Ovary (tissue), 3 donors: ENCODE data around the gene ATP23.

Experiments
- EP300 ChIP-seq: sonication (generic); formaldehyde crosslinking; IDR thresholded peaks from one replicate; pipeline ENCODE4 v1.6.1; 2017; ENCODE audit warnings: antibody characterized with exemption
- POLR2A ChIP-seq: fragments of 450-650 bp; IDR thresholded peaks from one replicate; pipeline ENCODE4 v1.6.1; 2017; ENCODE audit warnings: antibody characterized with exemption, mild to moderate bottlenecking, moderate library complexity
- TF ChIP-seq, protein P1 (sequence below), 3 donors: fragments of 450-650 bp in 2 of 3; fragments of 200-600 bp in 1 of 3; IDR thresholded peaks; one replicate each; pipeline versions ENCODE4 v1.5.1 to v1.8.0; 2016 to 2022; ENCODE audit warnings: antibody characterized with exemption in 3 of 3, mild to moderate bottlenecking in 1 of 3
- donor health status: DM: no; HTN: no; CAD: no.

DNA sequence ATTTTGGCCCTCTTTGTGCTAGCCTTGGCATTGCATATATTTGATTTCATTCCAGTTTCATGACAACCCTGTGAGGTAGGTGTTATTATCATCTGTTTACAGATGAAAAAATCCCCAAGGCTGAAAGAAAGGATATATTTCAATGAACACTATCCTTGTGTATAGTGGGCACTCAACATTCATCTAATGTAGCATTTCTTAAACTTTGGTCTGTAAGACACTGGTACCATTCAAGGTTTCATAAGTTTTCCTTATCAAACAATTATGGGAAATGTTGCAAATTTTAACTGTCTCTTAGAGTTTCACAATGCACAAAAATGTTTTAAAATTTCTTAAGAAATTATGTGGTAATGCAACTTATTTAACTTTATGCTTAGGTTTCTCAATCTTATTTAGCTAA, 44.3 kb downstream of the ATP23 start:
- no peak for TF ChIP-seq EP300
- TF ChIP-seq, protein P1, sequence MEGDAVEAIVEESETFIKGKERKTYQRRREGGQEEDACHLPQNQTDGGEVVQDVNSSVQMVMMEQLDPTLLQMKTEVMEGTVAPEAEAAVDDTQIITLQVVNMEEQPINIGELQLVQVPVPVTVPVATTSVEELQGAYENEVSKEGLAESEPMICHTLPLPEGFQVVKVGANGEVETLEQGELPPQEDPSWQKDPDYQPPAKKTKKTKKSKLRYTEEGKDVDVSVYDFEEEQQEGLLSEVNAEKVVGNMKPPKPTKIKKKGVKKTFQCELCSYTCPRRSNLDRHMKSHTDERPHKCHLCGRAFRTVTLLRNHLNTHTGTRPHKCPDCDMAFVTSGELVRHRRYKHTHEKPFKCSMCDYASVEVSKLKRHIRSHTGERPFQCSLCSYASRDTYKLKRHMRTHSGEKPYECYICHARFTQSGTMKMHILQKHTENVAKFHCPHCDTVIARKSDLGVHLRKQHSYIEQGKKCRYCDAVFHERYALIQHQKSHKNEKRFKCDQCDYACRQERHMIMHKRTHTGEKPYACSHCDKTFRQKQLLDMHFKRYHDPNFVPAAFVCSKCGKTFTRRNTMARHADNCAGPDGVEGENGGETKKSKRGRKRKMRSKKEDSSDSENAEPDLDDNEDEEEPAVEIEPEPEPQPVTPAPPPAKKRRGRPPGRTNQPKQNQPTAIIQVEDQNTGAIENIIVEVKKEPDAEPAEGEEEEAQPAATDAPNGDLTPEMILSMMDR (IDR thresholded peaks at IDR 0.05) = no peak
- TF ChIP-seq POLR2A = no peak
